IPS DF 4.7 (cell line): ENCODE results near the gene FBXO31.

Experiments used
- DNase-seq: peaks from one replicate; pipeline ENCODE4 v3.0.0-alpha.2; 2013; ENCODE audit warnings: low spot score; ENCODE audit errors: extremely low read depth

FBXO31 gene

GRCh38 chr16:87316450-87316922, 67.1 kb downstream of the FBXO31 start:
- DNase-seq: no peak

- DNase-seq: no peak
Measured at GRCh38 chr16:87314990-87315420, 68.6 kb downstream of the FBXO31 start.

GRCh38 chr16:87312008-87312407, 71.6 kb downstream of the FBXO31 start:
- no peak for DNase-seq

- DNase-seq: no peak
Measured at GRCh38 chr16:87311387-87311786, 72.2 kb downstream of the FBXO31 start.

GRCh38 chr16:87310610-87311009, 73.0 kb downstream of the FBXO31 start:
- DNase-seq: no peak

- DNase-seq: no peak
Measured at GRCh38 chr16:87309620-87310525, 73.7 kb downstream of the FBXO31 start.

- DNase-seq: no peak
Measured at GRCh38 chr16:87308826-87309225, 74.8 kb downstream of the FBXO31 start.

- DNase-seq: no peak
Measured at GRCh38 chr16:87306516-87306915, 77.1 kb downstream of the FBXO31 start.

GRCh38 chr16:87305505-87306391, 77.8 kb downstream of the FBXO31 start:
- DNase-seq: peak; percentile 28

GRCh38 chr16:87304951-87305350, 78.6 kb downstream of the FBXO31 start:
- no peak for DNase-seq

GRCh38 chr16:87303962-87304521, 79.5 kb downstream of the FBXO31 start:
- no peak for DNase-seq

- DNase-seq: no peak
Measured at GRCh38 chr16:87303431-87303930, 80.1 kb downstream of the FBXO31 start.

- no peak for DNase-seq
Measured at GRCh38 chr16:87298857-87299465, 84.6 kb downstream of the FBXO31 start.

GRCh38 chr16:87297918-87298631, 85.5 kb downstream of the FBXO31 start:
- no peak for DNase-seq

- DNase-seq: no peak
Measured at GRCh38 chr16:87297407-87297806, 86.2 kb downstream of the FBXO31 start.

- DNase-seq: no peak
Measured at GRCh38 chr16:87295661-87296531, 87.7 kb downstream of the FBXO31 start.

- no peak for DNase-seq
Measured at GRCh38 chr16:87295259-87295658, 88.3 kb downstream of the FBXO31 start.

GRCh38 chr16:87293990-87294389, 89.6 kb downstream of the FBXO31 start:
- DNase-seq: no peak

GRCh38 chr16:87291944-87292343, 91.6 kb downstream of the FBXO31 start:
- no peak for DNase-seq
